ENCODE measurements around the gene UQCRC2. TPM values are rescaled to one million over a fixed set of nuclear protein-coding genes. Genes with fewer than 3 reads are reported as not detected.

The UQCRC2 gene
- total and polyA plus RNA-seq, 8 donors = 49.5 to 107 (median 93.7) TPM

DNA sequence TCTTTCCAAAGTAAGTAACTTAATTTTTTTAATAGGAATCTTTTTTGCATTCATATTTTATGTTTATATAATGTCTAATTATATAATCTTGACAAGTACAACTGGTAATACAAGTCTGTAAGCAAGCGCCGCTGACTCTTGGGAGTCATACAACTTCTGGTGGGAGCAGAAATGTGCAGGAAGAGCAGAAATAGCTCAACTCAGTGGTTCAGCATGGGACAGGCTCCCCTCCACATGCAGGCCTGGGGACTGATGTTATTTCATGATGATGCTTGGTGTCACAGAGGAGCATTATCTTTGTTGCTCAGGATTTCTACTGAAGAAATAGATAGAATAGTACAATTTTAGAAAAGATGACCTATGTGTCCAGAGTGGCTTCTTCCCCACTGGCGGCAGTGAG lies 10.7 kb downstream of the UQCRC2 start:
- no peaks in the 10 kb centered on the region for H3K4me1 ChIP-seq
- peaks cover 9 to 92% (median 57%) of the 10 kb centered on the region in 3 donors for H3K36me3 ChIP-seq
- H3K27ac ChIP-seq = no peak overlapping the region
- 85 to 87% methylated on average over 3 of the region's 3 CpGs for WGBS, 2 donors
- DNase-seq (no peak), FAIRE-seq (no peak), ATAC-seq (no peak)
- no peaks in the 10 kb centered on the region for H3K9me3 ChIP-seq
- no peaks in the 10 kb centered on the region for H3K27me3 ChIP-seq
- intact Hi-C loops (cut with DNase I) = no loop called here
- no peak overlapping the region for H3K4me3 ChIP-seq
- TF ChIP-seq, protein P1, sequence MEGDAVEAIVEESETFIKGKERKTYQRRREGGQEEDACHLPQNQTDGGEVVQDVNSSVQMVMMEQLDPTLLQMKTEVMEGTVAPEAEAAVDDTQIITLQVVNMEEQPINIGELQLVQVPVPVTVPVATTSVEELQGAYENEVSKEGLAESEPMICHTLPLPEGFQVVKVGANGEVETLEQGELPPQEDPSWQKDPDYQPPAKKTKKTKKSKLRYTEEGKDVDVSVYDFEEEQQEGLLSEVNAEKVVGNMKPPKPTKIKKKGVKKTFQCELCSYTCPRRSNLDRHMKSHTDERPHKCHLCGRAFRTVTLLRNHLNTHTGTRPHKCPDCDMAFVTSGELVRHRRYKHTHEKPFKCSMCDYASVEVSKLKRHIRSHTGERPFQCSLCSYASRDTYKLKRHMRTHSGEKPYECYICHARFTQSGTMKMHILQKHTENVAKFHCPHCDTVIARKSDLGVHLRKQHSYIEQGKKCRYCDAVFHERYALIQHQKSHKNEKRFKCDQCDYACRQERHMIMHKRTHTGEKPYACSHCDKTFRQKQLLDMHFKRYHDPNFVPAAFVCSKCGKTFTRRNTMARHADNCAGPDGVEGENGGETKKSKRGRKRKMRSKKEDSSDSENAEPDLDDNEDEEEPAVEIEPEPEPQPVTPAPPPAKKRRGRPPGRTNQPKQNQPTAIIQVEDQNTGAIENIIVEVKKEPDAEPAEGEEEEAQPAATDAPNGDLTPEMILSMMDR (IDR thresholded peaks at IDR 0.05) = no peak

GRCh38 chr16:21964353-21964752 lies 11.2 kb downstream of the UQCRC2 start:
- Histone ChIP-seq H3K4me3 (no peak overlapping the region), H3K27me3 (no peaks in the 10 kb centered on the region), H3K4me1 (no peaks in the 10 kb centered on the region), H3K36me3 (peaks cover 9 to 92% (median 54%) of the 10 kb centered on the region in 3 donors), H3K9me3 (no peaks in the 10 kb centered on the region), H3K27ac (no peak overlapping the region)
- WGBS, 2 donors = 88 to 93% methylated on average over 6 of the region's 6 CpGs
- ATAC-seq = no peak
- DNase-seq = no peak
- no peak for FAIRE-seq
- TF ChIP-seq, protein P1 (IDR thresholded peaks at IDR 0.05) = no peak
- intact Hi-C loops (cut with DNase I) = no loop called here

DNA sequence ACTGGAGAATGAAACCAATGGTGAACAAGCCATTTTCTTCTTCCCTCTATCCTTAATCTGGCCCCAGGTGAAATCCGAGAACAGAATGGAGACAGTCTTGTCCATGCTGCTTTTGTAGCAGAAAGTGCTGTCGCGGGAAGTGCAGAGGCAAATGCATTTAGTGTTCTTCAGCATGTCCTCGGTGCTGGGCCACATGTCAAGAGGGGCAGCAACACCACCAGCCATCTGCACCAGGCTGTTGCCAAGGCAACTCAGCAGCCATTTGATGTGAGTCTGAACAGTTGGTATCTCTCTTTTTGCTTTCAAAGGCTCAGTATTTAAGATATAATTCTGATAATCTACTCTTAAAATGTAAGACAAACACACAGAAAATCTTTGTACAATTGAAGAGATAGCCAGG lies 18.7 kb downstream of the UQCRC2 start:
- intact Hi-C loops (cut with DNase I) = no loop called here
- Histone ChIP-seq H3K4me1 (no peaks in the 10 kb centered on the region), H3K9me3 (no peaks in the 10 kb centered on the region), H3K27ac (no peak overlapping the region), H3K27me3 (no peaks in the 10 kb centered on the region), H3K4me3 (no peak overlapping the region), H3K36me3 (peaks cover 10 to 84% (median 49%) of the 10 kb centered on the region in 3 donors)
- FAIRE-seq = no peak
- TF ChIP-seq, protein P1 (IDR thresholded peaks at IDR 0.05) = no peak
- no peak for DNase-seq
- no peak for ATAC-seq
- WGBS, 2 donors = 92 to 94% methylated on average over 4 of the region's 4 CpGs

DNA sequence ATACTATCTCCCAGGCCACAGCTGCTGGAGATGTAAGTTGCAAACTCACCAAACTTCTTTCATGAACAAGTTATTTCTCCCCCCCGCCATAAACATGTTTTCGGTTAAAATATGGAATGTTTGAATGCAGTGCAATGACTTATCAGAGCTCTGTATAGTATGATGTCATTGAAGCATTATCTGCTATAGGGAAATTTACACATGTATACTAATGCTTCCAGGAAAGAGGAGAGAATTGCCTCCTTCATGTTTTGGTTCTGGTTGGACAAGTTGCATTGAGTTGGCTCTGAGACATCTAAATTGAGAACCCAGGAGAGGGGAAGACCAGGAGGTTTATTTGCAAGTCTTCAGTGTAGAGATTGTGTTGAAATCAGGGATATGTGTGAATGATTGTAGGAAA lies 20.8 kb downstream of the UQCRC2 start:
- Histone ChIP-seq H3K36me3 (peaks cover 10 to 85% (median 55%) of the 10 kb centered on the region in 3 donors), H3K27me3 (no peaks in the 10 kb centered on the region), H3K9me3 (no peaks in the 10 kb centered on the region), H3K4me1 (no peaks in the 10 kb centered on the region), H3K4me3 (no peak overlapping the region), H3K27ac (no peak overlapping the region)
- DNase-seq = no peak
- TF ChIP-seq, protein P1 (IDR thresholded peaks at IDR 0.05) = no peak
- WGBS, 2 donors = 93 to 94% methylated on average over 2 of the region's 2 CpGs
- intact Hi-C loops (cut with DNase I) = no loop called here
- ATAC-seq = no peak
- FAIRE-seq = no peak

DNA sequence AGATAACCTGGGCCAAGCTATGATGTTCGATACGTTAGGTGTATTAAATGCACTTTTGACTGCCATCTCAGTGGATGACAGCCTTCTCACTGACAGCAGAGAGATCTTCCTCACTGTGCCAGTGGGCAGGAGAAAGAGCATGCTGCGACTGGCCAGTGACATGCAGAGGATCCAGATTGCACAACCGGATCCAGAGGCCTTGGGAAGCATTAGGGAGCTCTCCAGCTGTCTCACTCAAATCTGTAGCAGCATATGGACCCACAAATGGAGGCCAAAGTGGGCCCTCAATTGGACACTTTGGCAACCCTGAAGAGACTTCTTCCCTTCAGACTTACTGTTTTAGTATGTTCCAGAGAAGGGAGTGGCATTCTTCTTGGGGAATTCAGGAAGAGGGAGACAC lies 26.9 kb downstream of the UQCRC2 start:
- no peak for DNase-seq
- intact Hi-C loops (cut with DNase I) = no loop called here
- H3K27me3 ChIP-seq = no peaks in the 10 kb centered on the region
- no peak for ATAC-seq
- 82 to 85% methylated on average over 4 of the region's 4 CpGs for WGBS, 2 donors
- peaks cover 10 to 85% (median 60%) of the 10 kb centered on the region in 3 donors for H3K36me3 ChIP-seq
- H3K27ac ChIP-seq = no peak overlapping the region
- H3K9me3 ChIP-seq = no peaks in the 10 kb centered on the region
- no peak for FAIRE-seq
- H3K4me3 ChIP-seq = no peak overlapping the region
- TF ChIP-seq, protein P1 (IDR thresholded peaks at IDR 0.05) = no peak
- peaks cover under 1 to 4% (median 2%) of the 10 kb centered on the region in 3 donors for H3K4me1 ChIP-seq
